OCI-LY1 (cell line): ENCODE data around the gene FBXL3.
A peak's percentile ranks its signal among the peaks of the same experiment; 100 is the strongest.

ENCODE experiments used
- H2AFZ ChIP-seq: fragments of 200-600 bp; sonication (generic), shearing (Covaris generic); 2 replicates; pipeline ENCODE4 v1.6.0; 2014; ENCODE audit warnings: antibody characterized with exemption, mild to moderate bottlenecking, low read length
- H3F3A ChIP-seq: fragments of 200-600 bp; sonication (generic), shearing (Covaris generic); 2 replicates; pipeline ENCODE4 v1.6.0; 2014; ENCODE audit warnings: mild to moderate bottlenecking, antibody characterized with exemption, low read length, moderate library complexity; ENCODE audit not compliant: insufficient read depth
- H3K27ac ChIP-seq: fragments of 200-600 bp; sonication (generic); 2 replicates; pipeline ENCODE4 v1.5.1; 2014; ENCODE audit warnings: low read length, mixed run types, mild to moderate bottlenecking, low read depth; ENCODE audit not compliant: poor library complexity, severe bottlenecking
- H3K27me3 ChIP-seq: fragments of 200-600 bp; sonication (generic); 2 replicates; pipeline ENCODE4 v1.6.0; 2014; ENCODE audit warnings: antibody characterized with exemption, mild to moderate bottlenecking, low read length, moderate library complexity; ENCODE audit not compliant: insufficient read depth
- H3K36me3 ChIP-seq: fragments of 200-600 bp; sonication (generic); 2 replicates; pipeline ENCODE4 v1.6.1; 2014; ENCODE audit warnings: mild to moderate bottlenecking, antibody characterized with exemption, low read length, moderate library complexity, mixed read lengths; ENCODE audit not compliant: insufficient read depth
- H3K4me1 ChIP-seq: fragments of 200-600 bp; sonication (generic); 2 replicates; pipeline ENCODE4 v1.5.1; 2014; ENCODE audit warnings: mild to moderate bottlenecking, low read length, moderate library complexity; ENCODE audit not compliant: insufficient read depth, severe bottlenecking
- H3K4me2 ChIP-seq: fragments of 200-600 bp; sonication (generic), shearing (Covaris generic); 2 replicates; pipeline ENCODE4 v1.6.1; 2014; ENCODE audit warnings: low read length
- H3K4me3 ChIP-seq: fragments of 200-600 bp; sonication (generic); 2 replicates; pipeline ENCODE4 v1.5.1; 2014; ENCODE audit warnings: low read length, low read depth, mild to moderate bottlenecking, mixed read lengths; ENCODE audit not compliant: poor library complexity, severe bottlenecking
- H3K79me2 ChIP-seq: fragments of 200-600 bp; shearing (Covaris generic); 2 replicates; pipeline ENCODE4 v1.6.1; 2016; ENCODE audit warnings: mixed run types, low read length, mixed read lengths; ENCODE audit not compliant: insufficient read depth
- H3K9ac ChIP-seq: fragments of 200-600 bp; sonication (generic), shearing (Covaris generic); 2 replicates; pipeline ENCODE4 v1.6.1; 2014; ENCODE audit warnings: mild to moderate bottlenecking, low read length, mixed read lengths
- H3K9me2 ChIP-seq: fragments of 200-600 bp; sonication (generic), shearing (Covaris generic); 2 replicates; pipeline ENCODE4 v1.6.1; 2014; ENCODE audit warnings: low read depth, mild to moderate bottlenecking, low read length, mixed read lengths
- H3K9me3 ChIP-seq: fragments of 200-600 bp; shearing (Covaris generic); 2 replicates; pipeline ENCODE4 v1.6.1; 2014; ENCODE audit warnings: low read length, mixed read lengths
- H4K20me1 ChIP-seq: fragments of 200-600 bp; sonication (generic), shearing (Covaris generic); 2 replicates; pipeline ENCODE4 v1.6.0; 2016; ENCODE audit warnings: mild to moderate bottlenecking, low read length; ENCODE audit not compliant: insufficient read depth
- CTCF ChIP-seq: fragments of 200-600 bp; sonication (generic), shearing (Covaris generic); IDR thresholded peaks from 2 replicates; pipeline ENCODE4 v1.5.1; 2017; ENCODE audit warnings: mild to moderate bottlenecking, antibody characterized with exemption, low read length, moderate library complexity, mixed read lengths
- EZH2 ChIP-seq: fragments of 200-600 bp; sonication (generic), shearing (Covaris generic); IDR thresholded peaks from 2 replicates; pipeline ENCODE4 v1.8.0; 2017; ENCODE audit warnings: borderline replicate concordance, mixed run types, mild to moderate bottlenecking, antibody characterized with exemption, low read length, moderate library complexity, mixed read lengths

FBXL3 gene

GRCh38 chr13:76993473-76993872 lies 33.5 kb downstream of the FBXL3 start:
- H4K20me1 ChIP-seq: no peaks in the 10 kb centered on the region
- no peak for TF ChIP-seq EZH2
- H3K9me2 ChIP-seq: no peaks in the 10 kb centered on the region
- peaks cover 27% of the 10 kb centered on the region for H3K36me3 ChIP-seq
- no peaks in the 10 kb centered on the region for H3K27me3 ChIP-seq
- H3K4me1 ChIP-seq: peaks cover 24% of the 10 kb centered on the region
- no peak overlapping the region for H3K27ac ChIP-seq
- H3K4me2 ChIP-seq: peak overlapping the region; percentile 90
- H3K9ac ChIP-seq: peak overlapping the region; percentile 74
- no peaks in the 10 kb centered on the region for H3F3A ChIP-seq
- H3K79me2 ChIP-seq: no peaks in the 10 kb centered on the region
- H2AFZ ChIP-seq: no peak overlapping the region
- H3K4me3 ChIP-seq: peak overlapping the region; percentile 78
- H3K9me3 ChIP-seq: no peaks in the 10 kb centered on the region

- peaks cover 24% of the 10 kb centered on the region for H3K4me1 ChIP-seq
- peak overlapping the region; percentile 74 for H3K9ac ChIP-seq
- no peaks in the 10 kb centered on the region for H3K27me3 ChIP-seq
- no peaks in the 10 kb centered on the region for H3K9me3 ChIP-seq
- no peaks in the 10 kb centered on the region for H3F3A ChIP-seq
- no peak overlapping the region for H2AFZ ChIP-seq
- peaks cover 23% of the 10 kb centered on the region for H3K36me3 ChIP-seq
- H3K4me3 ChIP-seq: peak overlapping the region; percentile 78
- H3K27ac ChIP-seq: no peak overlapping the region
- TF ChIP-seq CTCF (no peak), EZH2 (no peak)
- H4K20me1 ChIP-seq: no peaks in the 10 kb centered on the region
- H3K9me2 ChIP-seq: no peaks in the 10 kb centered on the region
- no peaks in the 10 kb centered on the region for H3K79me2 ChIP-seq
- peak overlapping the region; percentile 90 for H3K4me2 ChIP-seq
Observed at GRCh38 chr13:76993021-76993420, 33.9 kb downstream of the FBXL3 start.

GRCh38 chr13:76992548-76993001 lies 34.4 kb downstream of the FBXL3 start:
- Histone ChIP-seq H2AFZ (no peak overlapping the region), H3K4me3 (peak overlapping the region; percentile 78), H3K9me3 (no peaks in the 10 kb centered on the region), H3K9me2 (no peaks in the 10 kb centered on the region), H3K27ac (peak overlapping the region; percentile 6), H3F3A (no peaks in the 10 kb centered on the region), H3K4me1 (peaks cover 24% of the 10 kb centered on the region), H3K9ac (peak overlapping the region; percentile 74), H4K20me1 (no peaks in the 10 kb centered on the region), H3K27me3 (no peaks in the 10 kb centered on the region), H3K79me2 (no peaks in the 10 kb centered on the region), H3K4me2 (peak overlapping the region; percentile 90), H3K36me3 (peaks cover 18% of the 10 kb centered on the region)
- TF ChIP-seq CTCF: no peak
- no peak for TF ChIP-seq EZH2
